GM12878 (cell line): ENCODE data around the gene VMP1. TPM values are rescaled to one million over a fixed set of nuclear protein-coding genes. Genes with fewer than 3 reads are reported as not detected.

Experiments
- ATAC-seq: fragments of 200-7000 bp; cut with Tn5 transposase; 3 replicates; pipeline ENCODE4 v1.9.1; 2020; ENCODE audit warnings: mild to moderate bottlenecking, moderate library complexity
- BruUV-seq: library from RNA; stranded (reverse); fragments of 400-500 nt; replicated peaks from 2 replicates; lab custom pipeline; 2021; lab: Mats Ljungman, UMichigan
- CTCF ChIA-PET: fragments of 300-600 bp; sonication (Branson Sonifier 250); formaldehyde crosslinking; extraction: SDS; loops from one replicate; lab custom pipeline; 2021; ENCODE audit warnings: inconsistent platforms; lab: Yijun Ruan, JAX
- POLR2A ChIA-PET: fragments of 350-600 bp; formaldehyde crosslinking; extraction: SDS; loops from one replicate; lab custom pipeline; 2021; ENCODE audit warnings: inconsistent platforms; lab: Charles Lee
- RAD21 ChIA-PET: fragments of 300-600 bp; sonication (Branson Sonifier 250); formaldehyde crosslinking; loops from one replicate; lab custom pipeline; 2023; ENCODE audit warnings: antibody characterized with exemption; ENCODE audit not compliant: unreplicated experiment; lab: Charles Lee
- SMC1A ChIA-PET: fragments of 300-600 bp; sonication (Branson Sonifier 250); formaldehyde crosslinking; loops from one replicate; lab custom pipeline; 2023; ENCODE audit not compliant: unreplicated experiment, uncharacterized antibody; lab: Charles Lee
- DNase-seq: peaks from one replicate; pipeline ENCODE4 v3.0.0-alpha.2; 2011; ENCODE audit warnings: low read depth, low spot score
- FAIRE-seq: peaks from 3 replicates; lab custom pipeline; 2011; peaks lifted over from hg19 to GRCh38; lab: Jason Lieb, UNC
- H2AFZ ChIP-seq: 2 replicates; pipeline ENCODE4 v1.6.0; 2011; ENCODE audit warnings: low read depth, low read length, control low read depth; ENCODE audit not compliant: control insufficient read depth
- H3K27ac ChIP-seq: 2 replicates; pipeline ENCODE4 v1.5.1; 2011; ENCODE audit warnings: control low read depth; ENCODE audit not compliant: control insufficient read depth, insufficient read depth
- H3K27me3 ChIP-seq, 2 experiments: replicated peaks in 1 of 2; 2 replicates each; pipeline versions ENCODE4 v1.6.0 to v1.6.1; 2011; ENCODE audit warnings: low read length in 1 of 2; ENCODE audit not compliant: control insufficient read depth in 2 of 2, insufficient read depth in 2 of 2
- H3K36me3 ChIP-seq, 2 experiments: 2 replicates each; pipeline ENCODE4 v1.5.1; 2011; ENCODE audit warnings: low read length in 1 of 2; ENCODE audit not compliant: control insufficient read depth in 2 of 2, insufficient read depth in 2 of 2
- H3K4me1 ChIP-seq: 2 replicates; pipeline ENCODE4 v1.6.1; 2011; ENCODE audit warnings: mild to moderate bottlenecking, low read length, moderate library complexity, mixed read lengths; ENCODE audit not compliant: control insufficient read depth, insufficient read depth
- H3K4me2 ChIP-seq: 2 replicates; pipeline ENCODE4 v1.6.0; 2011; ENCODE audit warnings: control low read depth; ENCODE audit not compliant: control insufficient read depth, insufficient read depth
- H3K4me3 ChIP-seq: fragments of 200-600 bp; sonication (generic); 2 replicates; pipeline ENCODE4 v1.5.1; 2016
- H3K79me2 ChIP-seq: 2 replicates; pipeline ENCODE4 v1.6.0; 2011; ENCODE audit warnings: low read length; ENCODE audit not compliant: control insufficient read depth, insufficient read depth
- H3K9ac ChIP-seq: 2 replicates; pipeline ENCODE4 v1.8.0; 2011; ENCODE audit warnings: low read length, control low read depth, mixed read lengths; ENCODE audit not compliant: control insufficient read depth, insufficient read depth
- H3K9me3 ChIP-seq: replicated peaks from 3 replicates; pipeline ENCODE4 v1.5.1; 2011; ENCODE audit warnings: mild to moderate bottlenecking, low read length; ENCODE audit not compliant: control insufficient read depth, insufficient read depth
- H4K20me1 ChIP-seq: 2 replicates; pipeline ENCODE4 v1.6.0; 2011; ENCODE audit not compliant: control insufficient read depth, insufficient read depth
- JUND ChIP-seq: IDR thresholded peaks from 2 replicates; pipeline ENCODE4 v1.6.1; 2012; ENCODE audit warnings: low read depth, mild to moderate bottlenecking, low read length, improper control_type of control experiment, moderate library complexity
- PAX5 ChIP-seq: IDR thresholded peaks from 2 replicates; pipeline ENCODE4 v1.6.1; 2011; ENCODE audit warnings: low read depth, low read length, borderline replicate concordance
- PKNOX1 ChIP-seq: fragments of 450-650 bp; IDR thresholded peaks from 2 replicates; pipeline ENCODE4 v1.6.1; 2016; ENCODE audit warnings: mild to moderate bottlenecking
- STAT3 ChIP-seq: IDR thresholded peaks from 2 replicates; pipeline ENCODE4 v1.6.1; 2011; ENCODE audit warnings: low read depth, low read length, improper control_type of control experiment
- ZBTB4 ChIP-seq: fragments of 450-650 bp; formaldehyde crosslinking; IDR thresholded peaks from 2 replicates; pipeline ENCODE4 v1.4.0; 2022; ENCODE audit warnings: mild to moderate bottlenecking, moderate library complexity
- ZBTB40 ChIP-seq: fragments of 450-650 bp; IDR thresholded peaks from 2 replicates; pipeline ENCODE4 v1.6.1; 2016; ENCODE audit warnings: mild to moderate bottlenecking, moderate library complexity, borderline replicate concordance
- WGBS: methylation state at CpG from one replicate; pipeline ENCODE4 v1.1.6; 2016; ENCODE audit warnings: low lambda C conversion rate; ENCODE audit not compliant: insufficient replicate concordance, insufficient coverage; ENCODE audit errors: missing lambda C conversion rate; 5-methylcytosine and 5-hydroxymethylcytosine counted together
- in situ Hi-C: fragments of 300-500 bp; cut with MboI; formaldehyde crosslinking; loops from 9 replicates; pipeline ENCODE4 v1.14.3; 2018; ENCODE audit warnings: mixed read lengths
- intact Hi-C: fragments of 100-400 bp; cut with micrococcal nuclease; formaldehyde crosslinking; loops from one replicate; pipeline ENCODE4 v1.14.2; 2022; ENCODE audit not compliant: unreplicated experiment
- polyA plus RNA-seq, 11 experiments: library from polyadenylated mRNA; depleted of rRNA in 4 of 11; unstranded in 6 of 11; stranded (reverse) in 5 of 11; fragments of >200 nt; fragmentation: Nextera tagmentation in 4 of 11; fragmentation: Illumina TruSeq in 1 of 11; extraction: Ambion mirVana in 4 of 11; extraction: Trizol in 1 of 11; gene quantifications; 1 replicate in 1 of 11; 2 replicates in 10 of 11; pipeline versions ENCODE4 v1.2.1 to v1.2.3, GENCODE V29; 2011 to 2016; ENCODE audit warnings: inconsistent platforms in 2 of 11, missing spikeins in 2 of 11, low read depth in 1 of 11
- total RNA-seq, 4 experiments: library from RNA; depleted of rRNA in 3 of 4; stranded (reverse); fragments of >200 nt in 3 of 4; fragmentation: Illumina TruSeq in 1 of 4; extraction: Trizol in 1 of 4; gene quantifications; 2 replicates each; pipeline versions ENCODE4 v1.2.1 to v1.2.3, GENCODE V29; 2013 to 2021

Gene VMP1
- total and polyA plus RNA-seq, 10 of the 15 experiments (the other 5 are each of a cell fraction or from before 2014, with no cell fraction given) = 88.4 to 199 (median 132) TPM

GRCh38 chr17:59802160-59802559 lies 94.7 kb downstream of the VMP1 start:
- DNase-seq = no peak
- H3K27me3 ChIP-seq = no peaks in the 10 kb centered on the region
- H3K4me3 ChIP-seq = no peak overlapping the region
- POLR2A ChIA-PET = interaction anchor here (1.0 to 2.9 kb wide), 4 partner anchors 13 to 35 kb away, joined by 3 to 8 read pairs (median 5); no protein-coding TSS in a partner anchor
- H3K27ac ChIP-seq = no peak overlapping the region
- H2AFZ ChIP-seq = no peak overlapping the region
- no peak for TF ChIP-seq ZBTB4 (CRISPR knock-in tag)
- TF ChIP-seq ZBTB40 = no peak
- TF ChIP-seq PKNOX1 = no peak
- no peak for TF ChIP-seq PAX5
- no peak for TF ChIP-seq STAT3
- TF ChIP-seq JUND = no peak
- TF ChIP-seq, all 136 proteins: peak for 0
- FAIRE-seq (no peak), ATAC-seq (no peak)
- RAD21 ChIA-PET = interaction anchor here (1.0 kb wide), 1 partner anchor 39 kb away, joined by 3 read pairs; no protein-coding TSS in a partner anchor
- no peak overlapping the region for H3K4me2 ChIP-seq
- CTCF ChIA-PET = interaction anchor here (0.6 kb wide), 1 partner anchor 11 kb away, joined by 4 read pairs; no protein-coding TSS in a partner anchor
- in situ Hi-C loops = no loop called here
- 97% methylated on average over 5 of the region's 5 CpGs for WGBS
- SMC1A ChIA-PET = interaction anchor here (0.7 to 3.4 kb wide), 4 partner anchors 11 to 38 kb away, joined by 3 to 34 read pairs (median 3); no protein-coding TSS in a partner anchor
- H4K20me1 ChIP-seq = no peaks in the 10 kb centered on the region
- H3K79me2 ChIP-seq = peaks cover 4% of the 10 kb centered on the region
- peaks cover 3% of the 10 kb centered on the region; the same call in 1 of the 2 replicates for H3K4me1 ChIP-seq
- intact Hi-C loops = no loop called here
- no peaks in the 10 kb centered on the region; the same call in 2 of the 3 replicates for H3K9me3 ChIP-seq
- no peak overlapping the region for H3K9ac ChIP-seq
- H3K36me3 ChIP-seq = no peaks in the 10 kb centered on the region; a peak in 1 of 4 replicates
- BruUV-seq = no TSS peak
